ENCODE results near the gene PGAP6.
"Not testable (repeated sequence)": the region's sequence is repeated elsewhere in the genome, so short reads cannot be mapped to it uniquely, and the experiment has no call there.

DNA sequence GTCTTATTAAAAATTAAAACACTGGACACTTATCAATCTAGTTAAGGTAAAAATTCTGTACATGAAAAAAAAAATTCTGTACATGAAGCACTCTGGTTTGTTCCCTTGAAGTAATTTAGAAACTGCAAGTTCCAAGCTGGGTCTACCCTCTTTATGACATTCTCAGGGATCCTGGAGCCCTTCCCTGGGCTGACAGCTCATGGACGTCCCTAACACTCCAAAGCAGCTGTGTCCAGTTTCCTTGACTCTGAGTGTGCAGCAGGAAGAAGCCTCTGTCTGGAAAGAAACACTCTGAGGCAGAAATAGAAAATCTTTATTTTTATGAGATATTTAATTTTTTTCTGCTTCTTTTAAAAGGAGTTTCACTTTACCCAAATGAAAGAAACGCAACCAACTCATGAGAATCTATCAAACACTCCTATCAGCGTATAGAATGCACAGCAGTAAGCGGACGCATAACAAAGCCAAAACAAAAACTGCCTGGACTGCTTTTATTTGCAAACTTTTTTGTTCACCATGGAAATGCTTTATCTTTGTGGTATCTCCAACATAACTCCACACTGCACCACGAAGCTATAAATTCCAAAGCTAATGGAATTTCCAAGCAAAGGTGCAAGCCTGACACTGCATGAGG lies 50.5 kb downstream of the PGAP6 start:
- not testable (repeated sequence) for TF ChIP-seq CTCF (conservative IDR thresholded peaks at IDR 0.05 in 1 of 2, IDR thresholded peaks at IDR 0.05 in 1 of 2; ENCODE audit: extremely low read depth in 1 of 2, insufficient read depth in 1 of 2, low read depth in 1 of 2, low read length in 2 of 2); EZH2 (IDR thresholded peaks at IDR 0.05; ENCODE audit: borderline replicate concordance, low read length)
